Neural progenitor cell (in vitro differentiated cells): Measurements from ENCODE around the gene ZMIZ2. TPM values are rescaled to one million over a fixed set of nuclear protein-coding genes. Genes with fewer than 3 reads are reported as not detected.

Experiments
- DNase-seq: peaks from one replicate; pipeline ENCODE4 v3.0.0-alpha.2; 2016; ENCODE audit warnings: low spot score
- H2AFZ ChIP-seq: fragments of 200-600 bp; sonication (generic); replicated peaks from 2 replicates; pipeline ENCODE4 v1.6.1; 2016; ENCODE audit warnings: antibody characterized with exemption
- H3F3A ChIP-seq: fragments of 200-600 bp; sonication (generic); 2 replicates; pipeline ENCODE4 v1.6.1; 2016; ENCODE audit warnings: antibody characterized with exemption, low read depth
- H3K27ac ChIP-seq: fragments of 200-600 bp; sonication (generic); 2 replicates; pipeline ENCODE4 v1.5.1; 2016; ENCODE audit warnings: mild to moderate bottlenecking
- H3K27me3 ChIP-seq: fragments of 200-600 bp; sonication (generic); 2 replicates; pipeline ENCODE4 v1.6.1; 2016; ENCODE audit warnings: mild to moderate bottlenecking, moderate library complexity
- H3K36me3 ChIP-seq: fragments of 200-600 bp; sonication (generic); 2 replicates; pipeline ENCODE4 v1.5.1; 2016
- H3K4me1 ChIP-seq: fragments of 200-600 bp; sonication (generic); 2 replicates; pipeline ENCODE4 v1.6.1; 2016; ENCODE audit warnings: mixed run types
- H3K4me2 ChIP-seq: fragments of 200-600 bp; sonication (generic); 2 replicates; pipeline ENCODE4 v1.6.1; 2016
- H3K4me3 ChIP-seq: fragments of 200-600 bp; sonication (generic); 2 replicates; pipeline ENCODE4 v1.5.1; 2016
- H3K79me2 ChIP-seq: fragments of 200-600 bp; sonication (generic); 2 replicates; pipeline ENCODE4 v1.6.1; 2016; ENCODE audit warnings: low read depth
- H3K9ac ChIP-seq: fragments of 200-600 bp; sonication (generic); 2 replicates; pipeline ENCODE4 v1.6.1; 2016
- H3K9me3 ChIP-seq: fragments of 200-600 bp; sonication (generic); 2 replicates; pipeline ENCODE4 v1.5.1; 2016; ENCODE audit warnings: low read depth
- H4K20me1 ChIP-seq: fragments of 200-600 bp; sonication (generic); 2 replicates; pipeline ENCODE4 v1.6.1; 2016; ENCODE audit warnings: low read depth
- H3K27ac Mint-ChIP-seq: 3 replicates; pipeline ENCODE4 v1.8.0; 2021; ENCODE audit warnings: mixed read lengths
- H3K27me3 Mint-ChIP-seq: 2 replicates; pipeline ENCODE4 v1.8.0; 2022; ENCODE audit warnings: low read depth, mild to moderate bottlenecking, inconsistent platforms, moderate library complexity, mixed read lengths; ENCODE audit not compliant: insufficient read depth
- H3K36me3 Mint-ChIP-seq: 3 replicates; pipeline ENCODE4 v1.8.0; 2021; ENCODE audit warnings: mixed read lengths
- H3K4me1 Mint-ChIP-seq: 3 replicates; pipeline ENCODE4 v1.8.0; 2021; ENCODE audit warnings: mixed read lengths
- H3K4me3 Mint-ChIP-seq: 3 replicates; pipeline ENCODE4 v1.8.0; 2021; ENCODE audit warnings: mild to moderate bottlenecking, moderate library complexity, mixed read lengths
- H3K9me3 Mint-ChIP-seq: 3 replicates; pipeline ENCODE4 v1.8.0; 2020; ENCODE audit warnings: mixed read lengths
- EZH2 ChIP-seq: fragments of 200-600 bp; sonication (generic); IDR thresholded peaks from 2 replicates; pipeline ENCODE4 v1.6.1; 2017; ENCODE audit warnings: antibody characterized with exemption, mild to moderate bottlenecking, moderate library complexity
- EZH2phosphoT487 ChIP-seq: fragments of 200-600 bp; sonication (generic); IDR thresholded peaks from 2 replicates; pipeline ENCODE4 v1.6.1; 2017; ENCODE audit warnings: antibody characterized with exemption
- total RNA-seq: library from RNA; depleted of rRNA; stranded (reverse); fragments of >200 nt; gene quantifications from 2 replicates; pipeline ENCODE4 v1.2.3, GENCODE V29; 2015; ENCODE audit warnings: low replicate concordance
- TF ChIP-seq, protein P1 (sequence below): fragments of 200-600 bp; sonication (generic); IDR thresholded peaks from 2 replicates; pipeline ENCODE4 v1.5.1; 2017; ENCODE audit warnings: antibody characterized with exemption, mild to moderate bottlenecking

ZMIZ2 gene
- total RNA-seq, 1 donor from 2014 or later: 7.6 TPM

DNA sequence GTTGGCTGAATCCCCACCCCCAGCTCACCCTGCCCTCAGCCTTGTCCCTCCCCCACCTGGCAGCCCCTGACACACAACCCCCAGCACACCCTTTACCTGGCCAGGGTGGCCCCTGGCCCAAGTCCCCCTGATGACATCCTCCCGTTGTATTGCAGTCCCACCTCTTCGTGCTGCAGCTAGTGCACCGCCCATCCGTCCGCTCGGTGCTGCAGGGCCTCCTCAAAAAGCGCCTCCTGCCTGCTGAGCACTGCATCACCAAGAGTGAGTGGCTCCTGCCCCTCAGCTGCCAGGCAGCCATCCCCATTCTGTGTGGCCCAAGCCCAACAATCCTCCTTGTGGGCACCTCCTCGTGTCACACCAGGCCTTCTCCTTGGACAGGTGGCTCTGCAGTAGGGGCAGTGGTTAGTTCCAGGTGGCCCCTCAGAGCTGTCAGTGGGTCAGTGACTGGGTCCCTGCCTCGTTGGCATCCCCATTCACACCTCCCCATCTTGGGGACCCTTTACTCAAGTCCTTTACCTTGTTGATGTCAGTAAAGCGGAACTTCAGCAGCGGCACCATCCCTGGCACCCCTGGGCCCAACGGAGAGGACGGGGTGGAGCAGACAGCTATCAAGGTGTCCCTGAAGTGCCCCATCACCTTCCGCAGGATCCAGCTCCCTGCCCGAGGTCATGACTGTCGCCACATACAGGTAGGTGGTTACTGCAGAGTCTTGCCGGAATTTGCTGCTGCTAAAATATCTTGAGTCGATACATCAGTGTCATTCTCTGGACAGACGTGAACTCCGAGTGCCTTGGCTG, 14.3 kb downstream of the ZMIZ2 start:
- H3K4me1 ChIP-seq: peaks cover 2% of the 10 kb centered on the region
- no peaks in the 10 kb centered on the region for H3K27me3 ChIP-seq
- no peak overlapping the region for H2AFZ ChIP-seq
- no peaks in the 10 kb centered on the region for H3K9me3 ChIP-seq
- TF ChIP-seq, protein P1, sequence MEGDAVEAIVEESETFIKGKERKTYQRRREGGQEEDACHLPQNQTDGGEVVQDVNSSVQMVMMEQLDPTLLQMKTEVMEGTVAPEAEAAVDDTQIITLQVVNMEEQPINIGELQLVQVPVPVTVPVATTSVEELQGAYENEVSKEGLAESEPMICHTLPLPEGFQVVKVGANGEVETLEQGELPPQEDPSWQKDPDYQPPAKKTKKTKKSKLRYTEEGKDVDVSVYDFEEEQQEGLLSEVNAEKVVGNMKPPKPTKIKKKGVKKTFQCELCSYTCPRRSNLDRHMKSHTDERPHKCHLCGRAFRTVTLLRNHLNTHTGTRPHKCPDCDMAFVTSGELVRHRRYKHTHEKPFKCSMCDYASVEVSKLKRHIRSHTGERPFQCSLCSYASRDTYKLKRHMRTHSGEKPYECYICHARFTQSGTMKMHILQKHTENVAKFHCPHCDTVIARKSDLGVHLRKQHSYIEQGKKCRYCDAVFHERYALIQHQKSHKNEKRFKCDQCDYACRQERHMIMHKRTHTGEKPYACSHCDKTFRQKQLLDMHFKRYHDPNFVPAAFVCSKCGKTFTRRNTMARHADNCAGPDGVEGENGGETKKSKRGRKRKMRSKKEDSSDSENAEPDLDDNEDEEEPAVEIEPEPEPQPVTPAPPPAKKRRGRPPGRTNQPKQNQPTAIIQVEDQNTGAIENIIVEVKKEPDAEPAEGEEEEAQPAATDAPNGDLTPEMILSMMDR: no peak
- no peak for TF ChIP-seq EZH2phosphoT487
- no peak for TF ChIP-seq EZH2
- Mint-ChIP-seq H3K27me3 (peaks cover 2% of the 10 kb centered on the region), H3K4me1 (peaks cover 3% of the 10 kb centered on the region), H3K36me3 (peaks cover 20% of the 10 kb centered on the region), H3K27ac (no peak overlapping the region), H3K4me3 (no peak overlapping the region), H3K9me3 (no peaks in the 10 kb centered on the region)
- H4K20me1 ChIP-seq: no peaks in the 10 kb centered on the region
- H3K36me3 ChIP-seq: no peaks in the 10 kb centered on the region
- no peak overlapping the region for H3K27ac ChIP-seq
- no peak for DNase-seq
- H3K9ac ChIP-seq: no peak overlapping the region
- H3K4me2 ChIP-seq: no peak overlapping the region
- no peak overlapping the region for H3K4me3 ChIP-seq
- H3F3A ChIP-seq: no peaks in the 10 kb centered on the region
- H3K79me2 ChIP-seq: no peaks in the 10 kb centered on the region

DNA sequence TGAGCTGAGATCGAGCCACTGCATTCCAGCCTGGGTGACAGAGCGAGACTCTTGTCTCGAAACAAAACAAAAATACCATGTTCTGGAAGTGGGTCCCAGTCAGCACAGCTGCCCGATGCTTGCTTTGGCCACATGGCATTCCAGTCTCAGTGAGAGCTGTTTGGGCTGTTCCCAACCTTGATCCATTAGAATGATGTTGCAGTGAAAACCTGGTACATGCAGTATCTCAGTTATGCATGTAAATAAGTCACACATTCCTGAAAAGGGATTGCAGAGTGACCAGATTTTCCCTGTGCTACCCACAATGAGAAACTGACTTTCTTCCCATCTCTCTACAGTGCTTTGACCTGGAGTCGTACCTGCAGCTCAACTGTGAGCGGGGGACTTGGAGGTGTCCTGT, 15.4 kb downstream of the ZMIZ2 start:
- H3K27me3 Mint-ChIP-seq: peaks cover 2% of the 10 kb centered on the region
- H2AFZ ChIP-seq: no peak overlapping the region
- no peak overlapping the region for H3K9ac ChIP-seq
- H3K27ac Mint-ChIP-seq: no peak overlapping the region
- H3K4me2 ChIP-seq: no peak overlapping the region
- H3K9me3 ChIP-seq: no peaks in the 10 kb centered on the region
- no peaks in the 10 kb centered on the region for H3K36me3 ChIP-seq
- no peak overlapping the region for H3K4me3 Mint-ChIP-seq
- no peak for DNase-seq
- H3K27me3 ChIP-seq: no peaks in the 10 kb centered on the region
- no peak overlapping the region for H3K4me3 ChIP-seq
- TF ChIP-seq EZH2phosphoT487 (no peak), EZH2 (no peak)
- TF ChIP-seq, protein P1: no peak
- H3K9me3 Mint-ChIP-seq: no peaks in the 10 kb centered on the region
- peaks cover 3% of the 10 kb centered on the region for H4K20me1 ChIP-seq
- no peak overlapping the region for H3K27ac ChIP-seq
- H3K4me1 Mint-ChIP-seq: peaks cover 10% of the 10 kb centered on the region
- H3K36me3 Mint-ChIP-seq: peaks cover 21% of the 10 kb centered on the region
- no peaks in the 10 kb centered on the region for H3K79me2 ChIP-seq
- H3K4me1 ChIP-seq: peaks cover 14% of the 10 kb centered on the region
- peaks cover 5% of the 10 kb centered on the region for H3F3A ChIP-seq

DNA sequence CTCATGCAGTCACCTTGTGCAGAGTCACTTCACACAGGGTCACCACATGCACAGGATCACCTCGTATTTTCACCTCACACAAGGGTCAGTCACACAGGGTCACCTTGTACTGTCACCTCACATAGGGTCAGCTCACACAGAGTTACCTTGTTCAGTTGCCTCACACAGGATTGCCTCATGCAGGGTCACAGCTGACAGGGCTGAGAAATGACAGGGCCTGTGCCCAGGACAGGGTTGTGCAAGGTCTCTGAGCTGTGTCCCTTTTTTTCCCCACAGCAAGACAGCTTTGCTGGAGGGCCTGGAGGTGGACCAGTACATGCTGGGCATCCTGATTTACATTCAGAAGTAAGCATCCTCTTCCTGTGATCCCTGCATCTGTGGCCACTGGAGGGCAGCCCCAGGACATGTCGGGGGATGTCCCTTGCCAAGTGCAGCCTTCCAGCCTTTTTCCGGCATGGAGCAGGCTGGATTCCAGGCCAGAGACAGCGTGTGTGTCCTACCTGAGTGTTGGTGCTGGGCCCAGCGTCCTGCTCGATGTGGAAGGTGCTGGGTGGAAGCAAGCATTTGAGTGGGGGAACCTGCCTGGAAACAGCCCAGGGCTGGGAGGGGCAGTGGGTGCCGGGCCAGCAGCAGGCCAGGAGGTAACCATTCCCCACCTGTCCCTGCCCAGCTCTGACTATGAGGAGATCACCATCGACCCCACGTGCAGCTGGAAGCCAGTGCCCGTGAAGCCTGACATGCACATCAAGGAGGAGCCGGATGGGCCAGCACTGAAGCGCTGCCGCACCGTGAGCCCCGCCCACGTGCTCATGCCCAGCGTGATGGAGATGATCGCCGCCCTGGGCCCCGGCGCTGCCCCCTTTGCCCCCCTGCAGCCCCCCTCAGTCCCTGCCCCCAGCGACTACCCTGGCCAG, 16.3 kb downstream of the ZMIZ2 start:
- no peak for DNase-seq
- Histone ChIP-seq H3K27me3 (no peaks in the 10 kb centered on the region), H3K4me1 (peaks cover 21% of the 10 kb centered on the region), H3F3A (peaks cover 12% of the 10 kb centered on the region), H3K4me2 (no peak overlapping the region), H3K4me3 (no peak overlapping the region), H3K36me3 (no peaks in the 10 kb centered on the region), H3K9ac (no peak overlapping the region), H4K20me1 (peaks cover 3% of the 10 kb centered on the region), H3K27ac (no peak overlapping the region), H3K9me3 (no peaks in the 10 kb centered on the region), H3K79me2 (no peaks in the 10 kb centered on the region), H2AFZ (no peak overlapping the region)
- TF ChIP-seq, protein P1: no peak
- TF ChIP-seq EZH2 (no peak), EZH2phosphoT487 (no peak)
- Mint-ChIP-seq H3K36me3 (peaks cover 21% of the 10 kb centered on the region), H3K27ac (no peak overlapping the region), H3K4me3 (no peak overlapping the region), H3K4me1 (peaks cover 13% of the 10 kb centered on the region), H3K27me3 (peaks cover 2% of the 10 kb centered on the region), H3K9me3 (no peaks in the 10 kb centered on the region)
